HCT116 (cell line): ENCODE data around the gene TGM6. TPM values are rescaled to one million over a fixed set of nuclear protein-coding genes. Genes with fewer than 3 reads are reported as not detected.

Experiments
- ATAC-seq: fragments of 200-7000 bp; cut with Tn5 transposase; 2 replicates; pipeline ENCODE4 v1.9.1; 2020; ENCODE audit warnings: mild to moderate bottlenecking, moderate library complexity
- BruUV-seq: library from RNA; stranded (reverse); fragments of 400-500 nt; replicated peaks from 2 replicates; lab custom pipeline; 2021; lab: Mats Ljungman, UMichigan
- CTCF ChIA-PET: fragments of 300-600 bp; sonication (Branson Sonifier 250); formaldehyde crosslinking; loops from one replicate; lab custom pipeline; 2021; ENCODE audit warnings: antibody characterized with exemption; lab: Charles Lee
- POLR2A ChIA-PET: fragments of 300-600, 350-600 bp; sonication (Branson Sonifier 250); formaldehyde crosslinking; loops from one replicate; lab custom pipeline; 2021; ENCODE audit warnings: antibody characterized with exemption; lab: Charles Lee
- RAD21 ChIA-PET, 2 experiments: fragments of 300-600 bp; sonication (Branson Sonifier 250); formaldehyde crosslinking; loops; one replicate each; lab custom pipeline; 2023; ENCODE audit warnings: low total read pairs in 2 of 2; ENCODE audit not compliant: uncharacterized antibody in 2 of 2, unreplicated experiment in 2 of 2, low non-redundant PET in 1 of 2; lab: Charles Lee
- DNase-seq: peaks from one replicate; pipeline ENCODE4 v3.0.0-alpha.2; 2010; ENCODE audit warnings: low read depth, low spot score
- H2AFZ ChIP-seq: fragments of 200-600 bp; shearing (Covaris generic), sonication (generic); 2 replicates; pipeline ENCODE4 v1.6.1; 2017; ENCODE audit warnings: low read depth, mixed run types, mixed read lengths, antibody characterized with exemption, low read length; ENCODE audit not compliant: poor library complexity, severe bottlenecking
- H3K27ac ChIP-seq: 2 replicates; pipeline ENCODE4 v1.5.1; 2012; ENCODE audit warnings: low read depth, low read length
- H3K27me3 ChIP-seq: fragments of 200-600 bp; sonication (generic); 2 replicates; pipeline ENCODE4 v1.6.1; 2016; ENCODE audit warnings: mixed run types, low read length, mixed read lengths; ENCODE audit not compliant: insufficient read depth
- H3K36me3 ChIP-seq, 2 experiments: fragments of 200-500 bp in 1 of 2; fragments of 200-600 bp in 1 of 2; sonication (Bioruptor generic) in 1 of 2; sonication (generic) in 1 of 2; 2 replicates each; pipeline versions ENCODE4 v1.5.1 to v1.6.1; 2014 to 2016; ENCODE audit warnings: low read length in 2 of 2, inconsistent platforms in 1 of 2, mixed read lengths in 1 of 2, mixed run types in 1 of 2; ENCODE audit not compliant: insufficient read depth in 2 of 2, control insufficient read depth in 1 of 2
- H3K4me1 ChIP-seq, 2 experiments: fragments of 200-600 bp in 1 of 2; sonication (generic) in 1 of 2; 2 replicates each; pipeline versions ENCODE4 v1.5.1 to v1.6.1; 2012 to 2017; ENCODE audit warnings: low read length in 2 of 2, inconsistent platforms in 1 of 2, mild to moderate bottlenecking in 1 of 2, mixed read lengths in 1 of 2, mixed run types in 1 of 2, moderate library complexity in 1 of 2; ENCODE audit not compliant: insufficient read depth in 2 of 2, control insufficient read depth in 1 of 2
- H3K4me2 ChIP-seq: fragments of 200-600 bp; sonication (generic); 2 replicates; pipeline ENCODE4 v1.6.1; 2017; ENCODE audit warnings: mixed run types, low read length, mixed read lengths
- H3K4me3 ChIP-seq, 2 experiments: fragments of 200-600 bp in 1 of 2; sonication (generic) in 1 of 2; replicated peaks in 1 of 2; 2 replicates each; pipeline ENCODE4 v1.5.1; 2011 to 2016; ENCODE audit warnings: low read length in 2 of 2, control low read depth in 1 of 2, low read depth in 1 of 2, mild to moderate bottlenecking in 1 of 2, mixed read lengths in 1 of 2, mixed run types in 1 of 2
- H3K79me2 ChIP-seq: fragments of 200-600 bp; sonication (generic); 2 replicates; pipeline ENCODE4 v1.6.1; 2017; ENCODE audit warnings: mild to moderate bottlenecking, mixed run types, low read length, moderate library complexity, mixed read lengths; ENCODE audit not compliant: insufficient read depth
- H3K9ac ChIP-seq: fragments of 200-600 bp; sonication (generic); 2 replicates; pipeline ENCODE4 v1.6.1; 2016; ENCODE audit warnings: low read length, mixed read lengths
- H3K9me2 ChIP-seq: fragments of 200-600 bp; sonication (generic), shearing (Covaris generic); 2 replicates; pipeline ENCODE4 v1.6.1; 2017; ENCODE audit warnings: mixed run types, mild to moderate bottlenecking, moderate library complexity; ENCODE audit not compliant: insufficient read depth
- H3K9me3 ChIP-seq, 2 experiments: fragments of 200-500 bp in 1 of 2; fragments of 200-600 bp in 1 of 2; sonication (Bioruptor generic) in 1 of 2; sonication (generic) in 1 of 2; 2 replicates each; pipeline ENCODE4 v1.6.1; 2014 to 2017; ENCODE audit warnings: low read length in 2 of 2, mixed read lengths in 2 of 2, inconsistent platforms in 1 of 2, low read depth in 1 of 2, mild to moderate bottlenecking in 1 of 2, mixed run types in 1 of 2, moderate library complexity in 1 of 2; ENCODE audit not compliant: control insufficient read depth in 1 of 2, insufficient read depth in 1 of 2
- H4K20me1 ChIP-seq: fragments of 200-600 bp; sonication (generic), shearing (Covaris generic); 2 replicates; pipeline ENCODE4 v1.6.1; 2017; ENCODE audit warnings: mixed run types, mild to moderate bottlenecking, moderate library complexity; ENCODE audit not compliant: insufficient read depth
- ATF3 ChIP-seq: IDR thresholded peaks from 2 replicates; pipeline ENCODE4 v1.6.1; 2012
- CBX3 ChIP-seq: IDR thresholded peaks from 2 replicates; pipeline ENCODE4 v1.6.1; 2012; ENCODE audit warnings: low read depth
- EGR1 ChIP-seq: IDR thresholded peaks from 2 replicates; pipeline ENCODE4 v1.6.1; 2012; ENCODE audit warnings: low read depth
- ELF1 ChIP-seq: IDR thresholded peaks from 2 replicates; pipeline ENCODE4 v1.6.1; 2012; ENCODE audit warnings: low read depth, borderline replicate concordance
- EZH2 ChIP-seq: fragments of 200-600 bp; sonication (generic); IDR thresholded peaks from 2 replicates; pipeline ENCODE4 v1.6.1; 2017; ENCODE audit warnings: antibody characterized with exemption, mixed run types
- EZH2phosphoT487 ChIP-seq: fragments of 200-600 bp; IDR thresholded peaks from 2 replicates; pipeline ENCODE4 v1.6.1; 2018; ENCODE audit warnings: antibody characterized with exemption, borderline replicate concordance
- FOSL1 ChIP-seq: IDR thresholded peaks from 2 replicates; pipeline ENCODE4 v1.6.1; 2012; ENCODE audit warnings: low read depth
- JUND ChIP-seq: IDR thresholded peaks from 2 replicates; pipeline ENCODE4 v1.6.1; 2012
- MAX ChIP-seq: IDR thresholded peaks from 2 replicates; pipeline ENCODE4 v1.6.1; 2012
- POLR2A ChIP-seq: IDR thresholded peaks from 2 replicates; pipeline ENCODE4 v1.7.0; 2011; ENCODE audit warnings: borderline replicate concordance; ENCODE audit not compliant: insufficient read depth, insufficient read length; ENCODE audit errors: extremely low read depth
- POLR2AphosphoS5 ChIP-seq: IDR thresholded peaks from 2 replicates; pipeline ENCODE4 v1.6.1; 2011; ENCODE audit warnings: mild to moderate bottlenecking, low read depth, low read length, moderate library complexity
- SIN3A ChIP-seq: IDR thresholded peaks from 2 replicates; pipeline ENCODE4 v1.6.1; 2012; ENCODE audit warnings: low read depth
- SP1 ChIP-seq: IDR thresholded peaks from 2 replicates; pipeline ENCODE4 v1.6.1; 2012; ENCODE audit warnings: low read depth
- ZFX ChIP-seq: fragments of 450-650 bp; IDR thresholded peaks from 2 replicates; pipeline ENCODE4 v1.6.1; 2017
- intact Hi-C: fragments of 100-400 bp; cut with micrococcal nuclease; formaldehyde crosslinking; loops from 2 replicates; pipeline ENCODE4 v1.10.0; 2022
- total RNA-seq: library from RNA; stranded (reverse); gene quantifications from one replicate; pipeline ENCODE4 v1.2.1, GENCODE V29; 2021; ENCODE audit not compliant: unreplicated experiment

Gene TGM6
- total RNA-seq, 1 experiment from 2014 or later: not detected

GRCh38 chr20:2418388-2418787 lies 37.7 kb downstream of the TGM6 start:
- H3K36me3 ChIP-seq: no peaks in the 10 kb centered on the region
- H3K4me3 ChIP-seq: no peak overlapping the region
- H3K27ac ChIP-seq: no peak overlapping the region
- BruUV-seq: no TSS peak
- H3K27me3 ChIP-seq: no peaks in the 10 kb centered on the region
- RAD21 ChIA-PET: no interaction called here
- intact Hi-C loops: no loop called here
- no peaks in the 10 kb centered on the region for H3K79me2 ChIP-seq
- H3K9me3 ChIP-seq: no peaks in the 10 kb centered on the region
- no peaks in the 10 kb centered on the region for H3K4me1 ChIP-seq
- ATAC-seq (no peak), DNase-seq (no peak)
- POLR2A ChIA-PET: no interaction called here
- H3K4me2 ChIP-seq: no peak overlapping the region
- no peak overlapping the region for H2AFZ ChIP-seq
- CTCF ChIA-PET: interaction anchor here (1.2 kb wide), 1 partner anchor 211 kb away, joined by 4 read pairs; no protein-coding TSS in a partner anchor
- TF ChIP-seq SIN3A (no peak), FOSL1 (no peak)
- H3K9ac ChIP-seq: no peak overlapping the region
- H3K9me2 ChIP-seq: no peaks in the 10 kb centered on the region
- no peaks in the 10 kb centered on the region for H4K20me1 ChIP-seq

DNA sequence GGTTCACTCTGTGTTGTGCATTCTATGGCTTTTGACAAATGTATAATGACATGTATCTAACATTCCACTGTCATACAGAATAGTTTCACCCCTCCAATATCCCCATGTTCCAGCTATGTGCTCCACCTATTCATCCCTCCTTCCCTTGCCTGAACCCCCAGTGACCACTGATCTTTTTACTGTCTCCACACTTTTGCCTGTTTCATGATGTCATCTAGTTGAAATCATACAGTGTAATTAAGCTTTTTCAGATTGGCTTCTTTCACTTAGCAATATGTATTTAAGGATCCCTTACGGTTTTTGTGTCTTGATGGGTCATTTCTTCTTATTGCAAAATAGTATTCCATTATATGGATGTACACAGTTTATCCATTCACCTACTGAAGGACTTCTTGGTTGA lies 39.8 kb downstream of the TGM6 start:
- no peaks in the 10 kb centered on the region for H4K20me1 ChIP-seq
- ChIA-PET CTCF (no interaction called here), RAD21 (no interaction called here), POLR2A (no interaction called here)
- DNase-seq (no peak), ATAC-seq (no peak)
- no peak overlapping the region for H3K4me2 ChIP-seq
- H3K4me3 ChIP-seq: no peak overlapping the region
- intact Hi-C loops: loop anchor here (2.0 kb wide), 1 partner anchor 32 kb away; no protein-coding TSS in a partner anchor
- H3K9me3 ChIP-seq: no peaks in the 10 kb centered on the region
- no peaks in the 10 kb centered on the region for H3K9me2 ChIP-seq
- no peaks in the 10 kb centered on the region for H3K79me2 ChIP-seq
- no peaks in the 10 kb centered on the region for H3K4me1 ChIP-seq
- H2AFZ ChIP-seq: peak overlapping the region; percentile 14
- no TSS peak for BruUV-seq
- no peak overlapping the region for H3K27ac ChIP-seq
- TF ChIP-seq EZH2: no peak
- no peak for TF ChIP-seq SIN3A
- no peak for TF ChIP-seq EGR1
- TF ChIP-seq SP1: no peak
- TF ChIP-seq EZH2phosphoT487: no peak
- TF ChIP-seq POLR2A: no peak
- no peak for TF ChIP-seq POLR2AphosphoS5
- TF ChIP-seq ELF1: no peak
- TF ChIP-seq JUND: no peak
- no peak for TF ChIP-seq ZFX
- TF ChIP-seq MAX: no peak
- TF ChIP-seq ATF3: no peak
- TF ChIP-seq CBX3: no peak
- H3K36me3 ChIP-seq: no peaks in the 10 kb centered on the region
- H3K27me3 ChIP-seq: no peaks in the 10 kb centered on the region
- no peak overlapping the region for H3K9ac ChIP-seq
